Measurements from ENCODE around the gene CLCN2.

DNA sequence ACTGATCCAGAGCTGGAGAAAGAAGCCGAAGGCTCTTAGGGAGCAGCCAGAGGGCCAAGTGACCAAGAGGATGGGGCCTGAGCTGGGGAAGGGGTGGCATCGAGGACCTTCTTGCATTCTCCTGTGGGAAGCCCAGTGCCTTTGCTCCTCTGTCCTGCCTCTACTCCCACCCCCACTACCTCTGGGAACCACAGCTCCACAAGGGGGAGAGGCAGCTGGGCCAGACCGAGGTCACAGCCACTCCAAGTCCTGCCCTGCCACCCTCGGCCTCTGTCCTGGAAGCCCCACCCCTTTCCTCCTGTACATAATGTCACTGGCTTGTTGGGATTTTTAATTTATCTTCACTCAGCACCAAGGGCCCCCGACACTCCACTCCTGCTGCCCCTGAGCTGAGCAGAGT lies 28.0 kb upstream of the CLCN2 start:
- TF ChIP-seq, protein P1, sequence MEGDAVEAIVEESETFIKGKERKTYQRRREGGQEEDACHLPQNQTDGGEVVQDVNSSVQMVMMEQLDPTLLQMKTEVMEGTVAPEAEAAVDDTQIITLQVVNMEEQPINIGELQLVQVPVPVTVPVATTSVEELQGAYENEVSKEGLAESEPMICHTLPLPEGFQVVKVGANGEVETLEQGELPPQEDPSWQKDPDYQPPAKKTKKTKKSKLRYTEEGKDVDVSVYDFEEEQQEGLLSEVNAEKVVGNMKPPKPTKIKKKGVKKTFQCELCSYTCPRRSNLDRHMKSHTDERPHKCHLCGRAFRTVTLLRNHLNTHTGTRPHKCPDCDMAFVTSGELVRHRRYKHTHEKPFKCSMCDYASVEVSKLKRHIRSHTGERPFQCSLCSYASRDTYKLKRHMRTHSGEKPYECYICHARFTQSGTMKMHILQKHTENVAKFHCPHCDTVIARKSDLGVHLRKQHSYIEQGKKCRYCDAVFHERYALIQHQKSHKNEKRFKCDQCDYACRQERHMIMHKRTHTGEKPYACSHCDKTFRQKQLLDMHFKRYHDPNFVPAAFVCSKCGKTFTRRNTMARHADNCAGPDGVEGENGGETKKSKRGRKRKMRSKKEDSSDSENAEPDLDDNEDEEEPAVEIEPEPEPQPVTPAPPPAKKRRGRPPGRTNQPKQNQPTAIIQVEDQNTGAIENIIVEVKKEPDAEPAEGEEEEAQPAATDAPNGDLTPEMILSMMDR (IDR thresholded peaks at IDR 0.05), result no peak
- TF ChIP-seq POLR2A (IDR thresholded peaks at IDR 0.05), result no peak
